GM18520 (cell line): ENCODE results near the gene BTD.

Source experiments
- ATAC-seq: cut with Tn5 transposase; IDR thresholded peaks from one replicate; pipeline ENCODE4 v1.9.1; 2021; ENCODE audit not compliant: unreplicated experiment

The BTD gene

GRCh38 chr3:15664144-15664543 lies 62.6 kb downstream of the BTD start:
- ATAC-seq, result no peak

GRCh38 chr3:15665510-15666150 lies 64.1 kb downstream of the BTD start:
- ATAC-seq, result no peak

GRCh38 chr3:15666277-15666676 lies 64.7 kb downstream of the BTD start:
- no peak for ATAC-seq

GRCh38 chr3:15667484-15667883 lies 65.9 kb downstream of the BTD start:
- ATAC-seq, result no peak

- no peak for ATAC-seq
These were observed 72.0 kb downstream of the BTD start for GRCh38 chr3:15673536-15673935.

- ATAC-seq, result no peak
These were observed 74.7 kb downstream of the BTD start for GRCh38 chr3:15676259-15676658.

- ATAC-seq, result no peak
These were observed 77.8 kb downstream of the BTD start for GRCh38 chr3:15679306-15679705.

GRCh38 chr3:15681668-15682067 lies 80.1 kb downstream of the BTD start:
- ATAC-seq, result no peak

- ATAC-seq, result no peak
These were observed 81.1 kb downstream of the BTD start for GRCh38 chr3:15682561-15683185.

GRCh38 chr3:15683253-15683652 lies 81.7 kb downstream of the BTD start:
- ATAC-seq, result no peak

- no peak for ATAC-seq
These were observed 84.4 kb downstream of the BTD start for GRCh38 chr3:15685927-15686326.

- no peak for ATAC-seq
These were observed 88.7 kb downstream of the BTD start for GRCh38 chr3:15690230-15690629.

- ATAC-seq, result no peak
These were observed 89.2 kb downstream of the BTD start for GRCh38 chr3:15690748-15691147.

GRCh38 chr3:15693355-15693754 lies 91.8 kb downstream of the BTD start:
- no peak for ATAC-seq

GRCh38 chr3:15694628-15695027 lies 93.1 kb downstream of the BTD start:
- no peak for ATAC-seq
